SK-N-MC (cell line): ENCODE data around the gene ATP2B2.

Experiments
- EZH2 ChIP-seq: fragments of 200-600 bp; sonication (generic); IDR thresholded peaks from one replicate; pipeline ENCODE4 v1.6.1; 2017; ENCODE audit warnings: antibody characterized with exemption
- FOXP2 ChIP-seq: optimal IDR thresholded peaks from 2 replicates; pipeline ENCODE3; 2011; ENCODE audit warnings: mild to moderate bottlenecking, moderate library complexity; ENCODE audit not compliant: insufficient read depth; ENCODE audit errors: extremely low read length, control extremely low read depth
- POLR2AphosphoS5 ChIP-seq: IDR thresholded peaks from 2 replicates; pipeline ENCODE4 v1.6.1; 2012; ENCODE audit warnings: mild to moderate bottlenecking, low read depth, low read length, borderline replicate concordance

DNA sequence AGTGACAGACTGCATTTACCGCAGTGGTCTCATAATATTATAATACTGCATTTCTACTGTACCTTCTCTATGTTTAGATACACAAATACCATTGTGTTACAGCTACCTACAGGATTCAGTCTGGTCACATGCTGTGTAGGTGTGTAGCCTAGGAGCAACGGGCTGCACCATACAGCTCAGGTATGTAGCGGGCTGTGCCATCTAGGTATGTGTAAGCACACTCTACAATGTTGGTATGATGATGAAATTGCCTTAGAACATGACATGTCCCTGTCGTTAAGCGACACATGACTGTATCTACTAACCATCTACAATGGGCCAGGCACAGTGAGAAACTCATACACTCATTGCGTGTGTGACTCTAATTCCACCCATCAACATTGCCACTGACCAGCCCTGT, 99.0 kb downstream of the ATP2B2 start:
- no peak for TF ChIP-seq EZH2
- no peak for TF ChIP-seq POLR2AphosphoS5
- no peak for TF ChIP-seq FOXP2
